D721Med (cell line): ENCODE data around the gene FUT8.
"Not testable (repeated sequence)": the region's sequence is repeated elsewhere in the genome, so short reads cannot be mapped to it uniquely, and the experiment has no call there.

Experiments
- DNase-seq: peaks from one replicate; pipeline ENCODE4 v3.0.0; 2011; ENCODE audit warnings: low spot score; ENCODE audit not compliant: insufficient read length
- FAIRE-seq: peaks from 2 replicates; lab custom pipeline; 2011; peaks lifted over from hg19 to GRCh38; lab: Jason Lieb, UNC
- CTCF ChIP-seq: IDR thresholded peaks from 2 replicates; pipeline ENCODE4 v1.5.1; 2012; ENCODE audit warnings: mild to moderate bottlenecking, control low read depth; ENCODE audit not compliant: insufficient read depth; ENCODE audit errors: missing control alignments

FUT8 gene

GRCh38 chr14:65465584-65465983 is 53.1 kb downstream of the FUT8 start:
- TF ChIP-seq CTCF, result no peak
- DNase-seq (no peak), FAIRE-seq (no peak)

DNA sequence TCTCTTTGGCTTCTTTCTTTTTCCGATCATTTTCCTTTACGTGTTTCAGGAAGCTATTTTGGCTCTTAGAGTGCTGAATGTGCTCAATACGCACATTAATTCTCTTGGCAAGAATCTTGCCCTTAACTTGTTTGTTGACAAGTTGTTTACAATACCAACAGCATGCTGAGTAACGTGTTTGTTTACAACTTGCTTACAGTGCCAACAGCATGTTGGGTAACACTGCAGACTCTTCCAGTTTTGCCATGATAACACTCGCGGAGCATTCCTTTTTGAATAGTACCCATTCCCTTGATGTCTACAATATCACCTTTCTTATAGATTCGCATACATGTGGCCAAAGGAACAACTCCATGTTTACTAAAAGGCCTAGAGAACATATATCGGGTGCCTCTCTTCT is 55.4 kb downstream of the FUT8 start:
- DNase-seq, FAIRE-seq: not testable (repeated sequence)

- DNase-seq (no peak), FAIRE-seq (no peak)
- TF ChIP-seq CTCF, result no peak
Observed at GRCh38 chr14:65469903-65470302, 57.4 kb downstream of the FUT8 start.

GRCh38 chr14:65470404-65470880 is 57.9 kb downstream of the FUT8 start:
- TF ChIP-seq CTCF, result no peak
- no peak for FAIRE-seq
- DNase-seq, result no peak

DNA sequence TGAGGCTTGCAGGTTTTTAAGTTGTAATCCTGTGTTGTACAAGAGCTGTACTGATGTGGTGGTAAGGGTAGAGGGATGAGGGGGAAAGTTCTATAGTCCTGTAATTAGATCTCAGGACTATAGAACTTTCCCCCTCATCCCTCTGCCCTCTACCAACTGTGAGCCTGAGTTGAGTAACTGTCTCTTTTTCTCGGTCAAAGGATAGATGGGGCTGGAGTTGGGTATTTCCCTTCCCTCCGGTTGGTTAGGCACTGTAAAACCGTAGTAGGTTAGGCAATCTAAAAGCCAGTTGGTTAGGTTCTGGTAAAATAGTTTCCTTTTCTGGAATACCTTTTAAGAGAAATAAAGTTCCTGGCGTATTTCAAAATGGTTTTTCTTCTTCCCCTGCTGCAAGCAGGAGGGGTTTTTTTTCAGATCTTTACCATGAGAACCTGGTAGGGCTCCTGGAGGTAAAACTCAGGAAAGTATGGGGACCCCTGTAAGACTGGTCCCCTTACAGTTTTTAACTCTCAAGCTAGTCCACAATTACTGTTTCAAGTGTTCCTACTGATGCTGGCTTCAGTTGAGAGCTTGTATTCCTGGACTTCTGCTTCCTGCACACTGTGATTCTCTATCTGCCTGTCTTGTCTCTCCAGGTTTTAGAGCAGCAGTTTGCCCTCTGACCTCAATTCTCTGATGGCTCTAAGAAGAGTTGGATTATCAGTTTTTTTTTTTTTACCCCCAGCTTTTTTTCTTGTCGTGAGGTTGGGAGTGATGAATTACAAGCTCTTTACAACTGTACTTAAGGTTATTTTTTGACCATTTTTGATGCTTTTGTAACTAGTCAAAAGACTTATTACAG is 58.7 kb downstream of the FUT8 start:
- FAIRE-seq, result no peak
- TF ChIP-seq CTCF, result no peak
- DNase-seq, result no peak

DNA sequence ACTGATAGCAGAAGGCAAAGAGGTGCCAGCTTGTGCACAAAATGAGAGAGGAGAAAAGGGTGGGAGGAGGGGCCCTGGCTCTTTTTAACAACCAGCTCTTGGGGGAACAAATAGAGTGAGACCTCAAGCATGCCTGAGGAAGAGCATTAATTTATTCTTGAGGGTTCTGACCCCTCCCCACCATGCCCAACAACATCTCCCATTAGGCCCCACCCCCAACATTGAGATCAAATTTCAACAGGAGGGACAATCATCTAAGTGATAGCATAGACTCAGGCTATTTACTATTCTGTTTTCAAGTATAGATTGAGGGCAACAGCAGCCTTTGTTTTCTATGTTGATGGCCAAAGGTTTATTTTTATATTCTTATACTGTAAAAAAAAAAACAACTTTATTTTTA is 59.7 kb downstream of the FUT8 start:
- no peak for TF ChIP-seq CTCF
- FAIRE-seq, result no peak
- no peak for DNase-seq

- DNase-seq (no peak), FAIRE-seq (no peak)
- no peak for TF ChIP-seq CTCF
Observed at GRCh38 chr14:65476273-65476941, 63.9 kb downstream of the FUT8 start.
